Bronchial smooth muscle cell (primary cell): ENCODE measurements around the gene MYO18B. TPM values are rescaled to one million over a fixed set of nuclear protein-coding genes. Genes with fewer than 3 reads are reported as not detected.

Experiments used
- total RNA-seq: library from RNA; depleted of rRNA; stranded (reverse); fragments of >200 nt; gene quantifications from 2 replicates; pipeline ENCODE4 v1.2.1, GENCODE V29; 2014

The MYO18B gene, protein sequence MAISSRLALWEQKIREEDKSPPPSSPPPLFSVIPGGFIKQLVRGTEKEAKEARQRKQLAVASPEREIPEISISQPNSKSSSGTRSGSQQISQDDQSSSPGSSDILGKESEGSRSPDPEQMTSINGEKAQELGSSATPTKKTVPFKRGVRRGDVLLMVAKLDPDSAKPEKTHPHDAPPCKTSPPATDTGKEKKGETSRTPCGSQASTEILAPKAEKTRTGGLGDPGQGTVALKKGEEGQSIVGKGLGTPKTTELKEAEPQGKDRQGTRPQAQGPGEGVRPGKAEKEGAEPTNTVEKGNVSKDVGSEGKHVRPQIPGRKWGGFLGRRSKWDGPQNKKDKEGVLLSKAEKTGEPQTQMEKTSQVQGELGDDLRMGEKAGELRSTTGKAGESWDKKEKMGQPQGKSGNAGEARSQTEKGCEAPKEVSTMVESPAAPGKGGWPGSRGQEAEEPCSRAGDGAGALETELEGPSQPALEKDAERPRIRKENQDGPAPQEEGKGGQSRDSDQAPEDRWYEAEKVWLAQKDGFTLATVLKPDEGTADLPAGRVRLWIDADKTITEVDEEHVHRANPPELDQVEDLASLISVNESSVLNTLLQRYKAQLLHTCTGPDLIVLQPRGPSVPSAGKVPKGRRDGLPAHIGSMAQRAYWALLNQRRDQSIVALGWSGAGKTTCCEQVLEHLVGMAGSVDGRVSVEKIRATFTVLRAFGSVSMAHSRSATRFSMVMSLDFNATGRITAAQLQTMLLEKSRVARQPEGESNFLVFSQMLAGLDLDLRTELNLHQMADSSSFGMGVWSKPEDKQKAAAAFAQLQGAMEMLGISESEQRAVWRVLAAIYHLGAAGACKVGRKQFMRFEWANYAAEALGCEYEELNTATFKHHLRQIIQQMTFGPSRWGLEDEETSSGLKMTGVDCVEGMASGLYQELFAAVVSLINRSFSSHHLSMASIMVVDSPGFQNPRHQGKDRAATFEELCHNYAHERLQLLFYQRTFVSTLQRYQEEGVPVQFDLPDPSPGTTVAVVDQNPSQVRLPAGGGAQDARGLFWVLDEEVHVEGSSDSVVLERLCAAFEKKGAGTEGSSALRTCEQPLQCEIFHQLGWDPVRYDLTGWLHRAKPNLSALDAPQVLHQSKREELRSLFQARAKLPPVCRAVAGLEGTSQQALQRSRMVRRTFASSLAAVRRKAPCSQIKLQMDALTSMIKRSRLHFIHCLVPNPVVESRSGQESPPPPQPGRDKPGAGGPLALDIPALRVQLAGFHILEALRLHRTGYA (N-terminal part only)
- total RNA-seq = under 0.01 TPM in 1 of 2 replicates, not detected in the other

GRCh38 chr22:25741692-25742626 lies at the start of gene MYO18B:
TSS of gene MYO18B (plus strand) at chr22:25742188. CDS start at chr22:25761093, 18,905 bp downstream.

Other genes starting within 250 kb of the MYO18B start
- gene GRK3, start 177.5 kb upstream of the MYO18B start, total RNA-seq = 0.94 and 1.1 TPM in 2 replicates